ENCODE measurements around the gene SHKBP1.

Gene SHKBP1

DNA sequence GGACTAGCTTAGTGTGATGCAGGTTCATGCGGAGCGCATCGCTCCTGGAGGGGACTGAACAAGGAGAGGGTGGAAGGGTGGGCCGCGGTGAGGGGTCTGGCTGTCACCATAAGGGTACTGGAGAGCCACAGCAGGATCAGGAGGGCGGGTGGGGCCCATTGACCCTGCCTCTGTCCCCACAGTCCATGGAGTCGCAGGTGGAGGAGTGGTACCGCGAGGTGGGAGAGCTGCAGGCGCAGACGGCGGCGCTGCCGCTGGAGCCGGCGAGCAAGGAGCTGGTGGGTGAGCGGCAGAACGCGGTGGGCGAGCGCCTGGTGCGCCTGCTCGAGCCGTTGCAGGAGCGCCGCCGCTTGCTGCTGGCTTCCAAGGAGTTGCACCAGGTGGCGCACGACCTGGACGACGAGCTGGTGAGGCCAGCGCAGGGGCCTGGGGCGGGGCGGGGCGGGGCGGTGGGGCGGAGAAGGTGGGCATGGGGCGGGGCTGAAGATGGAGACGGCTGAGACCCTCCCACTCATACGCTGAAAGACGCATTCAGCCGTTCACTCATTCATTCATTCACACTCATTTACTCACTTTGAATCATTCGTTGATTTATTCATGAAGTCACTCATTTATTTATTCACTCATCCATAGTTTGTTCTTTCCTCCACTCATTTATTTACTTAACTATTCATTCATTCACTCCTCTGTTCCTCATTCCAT is 27.5 kb upstream of the SHKBP1 start:
- Histone ChIP-seq H3K4me2 (ENCODE audit: insufficient read depth, low read length) (no peak overlapping the region), H3K9me3 (ENCODE audit: insufficient read depth, low read length, severe bottlenecking) (peaks cover 2% of the 10 kb centered on the region), H3K27ac (ENCODE audit: low read length) (no peak overlapping the region), H3K9ac (ENCODE audit: low read depth, low read length) (no peak overlapping the region), H4K20me1 (ENCODE audit: insufficient read depth, low read length) (no peaks in the 10 kb centered on the region), H3K79me2 (ENCODE audit: insufficient read depth, low read length) (no peaks in the 10 kb centered on the region), H2AFZ (ENCODE audit: low read depth, low read length) (no peak overlapping the region), H3K27me3 (ENCODE audit: insufficient read depth, low read length, poor library complexity) (no peaks in the 10 kb centered on the region), H3K36me3 (ENCODE audit: insufficient read depth, low read length) (no peaks in the 10 kb centered on the region), H3K4me3 (ENCODE audit: low read depth in 1 of 2, low read length in 2 of 2) (no peak overlapping the region), H3K4me1 (ENCODE audit: insufficient read depth, low read length) (no peaks in the 10 kb centered on the region)
- no peak for ATAC-seq (ENCODE audit: insufficient read depth, low read depth)
- DNase-seq, result no peak
- no peak for TF ChIP-seq EZH2 (IDR thresholded peaks at IDR 0.05; ENCODE audit: borderline replicate concordance, low read depth, low read length, severe bottlenecking)
- TF ChIP-seq, protein P1, sequence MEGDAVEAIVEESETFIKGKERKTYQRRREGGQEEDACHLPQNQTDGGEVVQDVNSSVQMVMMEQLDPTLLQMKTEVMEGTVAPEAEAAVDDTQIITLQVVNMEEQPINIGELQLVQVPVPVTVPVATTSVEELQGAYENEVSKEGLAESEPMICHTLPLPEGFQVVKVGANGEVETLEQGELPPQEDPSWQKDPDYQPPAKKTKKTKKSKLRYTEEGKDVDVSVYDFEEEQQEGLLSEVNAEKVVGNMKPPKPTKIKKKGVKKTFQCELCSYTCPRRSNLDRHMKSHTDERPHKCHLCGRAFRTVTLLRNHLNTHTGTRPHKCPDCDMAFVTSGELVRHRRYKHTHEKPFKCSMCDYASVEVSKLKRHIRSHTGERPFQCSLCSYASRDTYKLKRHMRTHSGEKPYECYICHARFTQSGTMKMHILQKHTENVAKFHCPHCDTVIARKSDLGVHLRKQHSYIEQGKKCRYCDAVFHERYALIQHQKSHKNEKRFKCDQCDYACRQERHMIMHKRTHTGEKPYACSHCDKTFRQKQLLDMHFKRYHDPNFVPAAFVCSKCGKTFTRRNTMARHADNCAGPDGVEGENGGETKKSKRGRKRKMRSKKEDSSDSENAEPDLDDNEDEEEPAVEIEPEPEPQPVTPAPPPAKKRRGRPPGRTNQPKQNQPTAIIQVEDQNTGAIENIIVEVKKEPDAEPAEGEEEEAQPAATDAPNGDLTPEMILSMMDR (IDR thresholded peaks at IDR 0.05; ENCODE audit: borderline replicate concordance, extremely low read depth, low read length, poor library complexity, severe bottlenecking), result no peak

DNA sequence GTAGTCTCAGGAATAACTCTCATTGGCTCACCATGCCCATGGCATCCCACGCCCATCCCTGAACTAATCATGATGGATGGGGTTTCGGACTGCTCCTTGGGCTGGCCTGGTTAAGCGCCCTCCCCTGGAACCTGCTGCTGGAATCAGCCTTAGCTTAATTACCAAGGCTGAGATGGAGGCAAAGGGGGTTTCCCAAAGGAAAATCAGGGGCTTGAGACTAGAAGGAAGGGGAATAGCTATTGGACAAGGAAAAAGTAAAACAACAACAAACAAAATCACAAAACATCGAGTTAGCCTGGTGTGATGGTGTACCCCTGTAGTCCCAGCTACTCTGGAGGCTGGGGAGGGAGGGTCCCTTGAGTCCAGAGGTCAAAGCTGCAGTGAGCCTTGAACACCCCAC is 25.7 kb upstream of the SHKBP1 start:
- no peak for TF ChIP-seq EZH2 (IDR thresholded peaks at IDR 0.05; ENCODE audit: borderline replicate concordance, low read depth, low read length, severe bottlenecking)
- TF ChIP-seq, protein P1 (IDR thresholded peaks at IDR 0.05; ENCODE audit: borderline replicate concordance, extremely low read depth, low read length, poor library complexity, severe bottlenecking), result no peak
- H3K9ac ChIP-seq (ENCODE audit: low read depth, low read length), result no peak overlapping the region
- H3K4me3 ChIP-seq (ENCODE audit: low read depth in 1 of 2, low read length in 2 of 2), result no peak overlapping the region
- H3K9me3 ChIP-seq (ENCODE audit: insufficient read depth, low read length, severe bottlenecking), result peaks cover 2% of the 10 kb centered on the region
- no peak overlapping the region for H3K27ac ChIP-seq (ENCODE audit: low read length)
- no peaks in the 10 kb centered on the region for H3K36me3 ChIP-seq (ENCODE audit: insufficient read depth, low read length)
- no peak overlapping the region for H3K4me2 ChIP-seq (ENCODE audit: insufficient read depth, low read length)
- no peak overlapping the region for H2AFZ ChIP-seq (ENCODE audit: low read depth, low read length)
- no peaks in the 10 kb centered on the region for H3K79me2 ChIP-seq (ENCODE audit: insufficient read depth, low read length)
- ATAC-seq (ENCODE audit: insufficient read depth, low read depth) (no peak), DNase-seq (no peak)
- H3K4me1 ChIP-seq (ENCODE audit: insufficient read depth, low read length), result no peaks in the 10 kb centered on the region
- no peaks in the 10 kb centered on the region for H4K20me1 ChIP-seq (ENCODE audit: insufficient read depth, low read length)
- H3K27me3 ChIP-seq (ENCODE audit: insufficient read depth, low read length, poor library complexity), result no peaks in the 10 kb centered on the region

DNA sequence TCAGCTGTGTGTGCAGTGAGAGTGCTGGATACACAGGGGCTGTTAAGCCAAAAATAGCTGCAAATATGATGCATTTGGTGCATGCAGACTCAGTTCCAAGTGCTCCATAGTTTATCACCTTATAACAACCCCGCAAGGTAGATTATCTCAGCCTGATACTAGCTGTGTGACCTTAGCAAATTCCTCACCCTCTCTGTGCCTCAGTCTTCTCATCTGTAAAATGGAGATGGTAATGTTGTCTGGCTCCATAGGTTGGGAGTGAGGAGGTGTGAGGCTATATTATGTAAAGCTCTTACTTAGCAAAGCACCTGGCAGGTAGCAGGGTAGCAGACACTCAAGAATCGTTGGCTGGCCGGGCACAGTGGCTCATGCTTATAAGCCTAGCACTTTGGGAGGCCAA is 23.8 kb upstream of the SHKBP1 start:
- TF ChIP-seq, protein P1 (IDR thresholded peaks at IDR 0.05; ENCODE audit: borderline replicate concordance, extremely low read depth, low read length, poor library complexity, severe bottlenecking), result no peak
- no peak for TF ChIP-seq EZH2 (IDR thresholded peaks at IDR 0.05; ENCODE audit: borderline replicate concordance, low read depth, low read length, severe bottlenecking)
- Histone ChIP-seq H3K27ac (ENCODE audit: low read length) (no peak overlapping the region), H3K4me3 (ENCODE audit: low read depth in 1 of 2, low read length in 2 of 2) (no peak overlapping the region), H3K79me2 (ENCODE audit: insufficient read depth, low read length) (no peaks in the 10 kb centered on the region), H3K4me1 (ENCODE audit: insufficient read depth, low read length) (no peaks in the 10 kb centered on the region), H3K27me3 (ENCODE audit: insufficient read depth, low read length, poor library complexity) (no peaks in the 10 kb centered on the region), H4K20me1 (ENCODE audit: insufficient read depth, low read length) (no peaks in the 10 kb centered on the region), H3K36me3 (ENCODE audit: insufficient read depth, low read length) (no peaks in the 10 kb centered on the region), H3K4me2 (ENCODE audit: insufficient read depth, low read length) (no peak overlapping the region), H3K9ac (ENCODE audit: low read depth, low read length) (no peak overlapping the region), H3K9me3 (ENCODE audit: insufficient read depth, low read length, severe bottlenecking) (no peaks in the 10 kb centered on the region), H2AFZ (ENCODE audit: low read depth, low read length) (no peak overlapping the region)
- no peak for ATAC-seq (ENCODE audit: insufficient read depth, low read depth)
- DNase-seq, result no peak

Measured in DND-41 (cell line).